ENCODE data around the gene BTNL9.
"Not testable (repeated sequence)": the region's sequence is repeated elsewhere in the genome, so short reads cannot be mapped to it uniquely, and the experiment has no call there.

BTNL9 gene

GRCh38 chr5:181062631-181063030, 22.6 kb downstream of the BTNL9 start:
- no peak for DNase-seq

GRCh38 chr5:181063514-181063913, 23.4 kb downstream of the BTNL9 start:
- no peak for DNase-seq

GRCh38 chr5:181064987-181065386, 24.9 kb downstream of the BTNL9 start:
- no peak for DNase-seq

- DNase-seq = no peak
Measured at GRCh38 chr5:181069767-181070491, 29.9 kb downstream of the BTNL9 start.

GRCh38 chr5:181070523-181070922, 30.5 kb downstream of the BTNL9 start:
- no peak for DNase-seq

GRCh38 chr5:181071257-181071656, 31.2 kb downstream of the BTNL9 start:
- DNase-seq = no peak

GRCh38 chr5:181076920-181077319, 36.9 kb downstream of the BTNL9 start:
- DNase-seq = no peak

- no peak for DNase-seq
Measured at GRCh38 chr5:181081989-181082388, 41.9 kb downstream of the BTNL9 start.

- DNase-seq = no peak
Measured at GRCh38 chr5:181084621-181085195, 44.6 kb downstream of the BTNL9 start.

- no peak for DNase-seq
Measured at GRCh38 chr5:181086026-181086883, 46.2 kb downstream of the BTNL9 start.

- DNase-seq = no peak
Measured at GRCh38 chr5:181086884-181087205, 46.8 kb downstream of the BTNL9 start.

GRCh38 chr5:181087309-181087708, 47.2 kb downstream of the BTNL9 start:
- no peak for DNase-seq

- DNase-seq = no peak
Measured at GRCh38 chr5:181088289-181088688, 48.2 kb downstream of the BTNL9 start.

GRCh38 chr5:181092428-181092827, 52.4 kb downstream of the BTNL9 start:
- no peak for DNase-seq

- not testable (repeated sequence) for DNase-seq
Measured at GRCh38 chr5:181095162-181095561, 55.1 kb downstream of the BTNL9 start.

- not testable (repeated sequence) for DNase-seq
Measured at GRCh38 chr5:181096721-181097382, 56.8 kb downstream of the BTNL9 start.

GRCh38 chr5:181097383-181097753, 57.3 kb downstream of the BTNL9 start:
- DNase-seq = not testable (repeated sequence)

GRCh38 chr5:181097759-181098491, 57.9 kb downstream of the BTNL9 start:
- DNase-seq = not testable (repeated sequence)

GRCh38 chr5:181098762-181099601, 58.9 kb downstream of the BTNL9 start:
- DNase-seq = no peak

GRCh38 chr5:181099602-181100086, 59.6 kb downstream of the BTNL9 start:
- DNase-seq = no peak
